ENCODE measurements around the gene CSTB.

Gene CSTB

GRCh38 chr21:43758811-43759210, 17.3 kb downstream of the CSTB start:
- Histone ChIP-seq H3K27me3 (ENCODE audit: control insufficient read depth in 3 of 3, insufficient read depth in 3 of 3, low read depth in 1 of 3, low read length in 3 of 3) (no peaks in the 10 kb centered on the region), H3K14ac (ENCODE audit: low read length) (no peak overlapping the region), H2BK12ac (ENCODE audit: low read length) (no peak overlapping the region), H3K4me1 (ENCODE audit: control insufficient read depth in 2 of 2, insufficient read depth in 1 of 2, low read depth in 1 of 2, low read length in 2 of 2) (peaks cover 0 to 2% of the 10 kb centered on the region in 2 donors), H2BK15ac (ENCODE audit: low read length) (no peak overlapping the region), H3K9me3 (replicated peaks in 1 of 2; ENCODE audit: control insufficient read depth in 2 of 2, insufficient read depth in 1 of 2, low read depth in 1 of 2, low read length in 2 of 2) (peaks cover 2 to 5% of the 10 kb centered on the region in 2 donors), H3K9ac (ENCODE audit: low read depth, low read length, poor library complexity) (no peak overlapping the region), H3K4ac (ENCODE audit: low read length) (no peak overlapping the region), H2AFZ (ENCODE audit: low read length) (no peak overlapping the region), H4K91ac (ENCODE audit: low read depth, low read length, poor library complexity) (no peak overlapping the region), H2BK120ac (ENCODE audit: low read depth, low read length) (no peak overlapping the region), H3K18ac (ENCODE audit: low read length) (no peak overlapping the region), H4K8ac (ENCODE audit: low read depth, low read length) (no peak overlapping the region), H3K4me2 (ENCODE audit: insufficient read depth, low read length, poor library complexity, severe bottlenecking) (no peak overlapping the region), H2AK5ac (ENCODE audit: low read depth, low read length) (no peak overlapping the region), H3K27ac (replicated peaks; ENCODE audit: low read length) (no peak overlapping the region), H2BK5ac (ENCODE audit: low read length) (no peak overlapping the region), H3K23ac (ENCODE audit: low read depth, low read length, poor library complexity) (no peak overlapping the region), H3K79me1 (ENCODE audit: low read depth, low read length) (no peaks in the 10 kb centered on the region), H3K4me3 (ENCODE audit: low read length in 2 of 2) (peak overlapping the region in 1 of 2 donors; percentile 14), H3K36me3 (replicated peaks in 1 of 2; ENCODE audit: control insufficient read depth in 2 of 2, insufficient read depth in 2 of 2, low read length in 2 of 2) (peaks cover 17 to 62% of the 10 kb centered on the region in 2 donors)
- no CpG with 5 or more reads among the region's 10 CpGs for WGBS, 2 donors (ENCODE audit: extremely low coverage in 2 of 2, insufficient read length in 2 of 2, insufficient replicate concordance in 1 of 2)
- DNase-seq (ENCODE audit: low spot score), result no peak

GRCh38 chr21:43758111-43758641, 17.9 kb downstream of the CSTB start:
- H3K14ac ChIP-seq (ENCODE audit: low read length), result no peak overlapping the region
- no peak overlapping the region for H2BK12ac ChIP-seq (ENCODE audit: low read length)
- no CpG with 5 or more reads among the region's 18 CpGs for WGBS, 2 donors (ENCODE audit: extremely low coverage in 2 of 2, insufficient read length in 2 of 2, insufficient replicate concordance in 1 of 2)
- no peak overlapping the region for H3K9ac ChIP-seq (ENCODE audit: low read depth, low read length, poor library complexity)
- no peak overlapping the region for H4K8ac ChIP-seq (ENCODE audit: low read depth, low read length)
- H2BK5ac ChIP-seq (ENCODE audit: low read length), result no peak overlapping the region
- peak overlapping the region; percentile 58 for H3K27ac ChIP-seq (replicated peaks; ENCODE audit: low read length)
- H3K36me3 ChIP-seq (replicated peaks in 1 of 2; ENCODE audit: control insufficient read depth in 2 of 2, insufficient read depth in 2 of 2, low read length in 2 of 2), result peaks cover 21 to 66% of the 10 kb centered on the region in 2 donors
- no peak overlapping the region for H3K18ac ChIP-seq (ENCODE audit: low read length)
- no peak overlapping the region for H2BK15ac ChIP-seq (ENCODE audit: low read length)
- no peak overlapping the region for H2AK5ac ChIP-seq (ENCODE audit: low read depth, low read length)
- no peak overlapping the region for H3K4ac ChIP-seq (ENCODE audit: low read length)
- peaks cover 0 to 2% of the 10 kb centered on the region in 2 donors for H3K4me1 ChIP-seq (ENCODE audit: control insufficient read depth in 2 of 2, insufficient read depth in 1 of 2, low read depth in 1 of 2, low read length in 2 of 2)
- H3K23ac ChIP-seq (ENCODE audit: low read depth, low read length, poor library complexity), result no peak overlapping the region
- peaks cover 2 to 3% of the 10 kb centered on the region in 2 donors for H3K9me3 ChIP-seq (replicated peaks in 1 of 2; ENCODE audit: control insufficient read depth in 2 of 2, insufficient read depth in 1 of 2, low read depth in 1 of 2, low read length in 2 of 2)
- no peak overlapping the region for H2AFZ ChIP-seq (ENCODE audit: low read length)
- H3K4me3 ChIP-seq (ENCODE audit: low read length in 2 of 2), result no peak overlapping the region
- no peak overlapping the region for H3K4me2 ChIP-seq (ENCODE audit: insufficient read depth, low read length, poor library complexity, severe bottlenecking)
- no peaks in the 10 kb centered on the region for H3K27me3 ChIP-seq (ENCODE audit: control insufficient read depth in 3 of 3, insufficient read depth in 3 of 3, low read depth in 1 of 3, low read length in 3 of 3)
- no peak overlapping the region for H4K91ac ChIP-seq (ENCODE audit: low read depth, low read length, poor library complexity)
- no peak for DNase-seq (ENCODE audit: low spot score)
- no peaks in the 10 kb centered on the region for H3K79me1 ChIP-seq (ENCODE audit: low read depth, low read length)
- H2BK120ac ChIP-seq (ENCODE audit: low read depth, low read length), result no peak overlapping the region

DNA sequence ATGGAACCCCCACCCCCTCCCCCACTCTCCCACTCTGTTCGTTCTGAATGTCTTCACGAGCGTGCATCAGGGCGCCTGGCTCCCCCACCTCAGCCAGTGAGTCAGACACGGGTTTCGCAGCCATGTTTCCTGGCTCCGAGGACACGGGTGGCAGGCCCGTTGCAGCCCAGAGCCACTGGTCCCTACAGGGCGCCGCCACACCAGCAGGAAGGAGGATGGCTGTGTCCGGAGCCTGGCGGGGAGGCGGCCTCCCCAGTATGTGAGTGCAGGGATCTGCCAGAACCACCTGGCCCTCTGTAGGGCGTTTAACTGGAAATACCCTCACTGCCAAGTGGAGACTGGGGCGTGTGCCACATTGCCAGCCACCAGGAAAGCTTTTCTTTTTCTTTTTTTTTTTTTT, 18.5 kb downstream of the CSTB start:
- no peak overlapping the region for H3K4me3 ChIP-seq (ENCODE audit: low read length in 2 of 2)
- H3K9ac ChIP-seq (ENCODE audit: low read depth, low read length, poor library complexity), result no peak overlapping the region
- H3K79me1 ChIP-seq (ENCODE audit: low read depth, low read length), result no peaks in the 10 kb centered on the region
- no peak overlapping the region for H2BK15ac ChIP-seq (ENCODE audit: low read length)
- H2AFZ ChIP-seq (ENCODE audit: low read length), result no peak overlapping the region
- H3K18ac ChIP-seq (ENCODE audit: low read length), result no peak overlapping the region
- no peak overlapping the region for H2AK5ac ChIP-seq (ENCODE audit: low read depth, low read length)
- no peaks in the 10 kb centered on the region for H3K27me3 ChIP-seq (ENCODE audit: control insufficient read depth in 3 of 3, insufficient read depth in 3 of 3, low read depth in 1 of 3, low read length in 3 of 3)
- no peak overlapping the region for H3K23ac ChIP-seq (ENCODE audit: low read depth, low read length, poor library complexity)
- H3K14ac ChIP-seq (ENCODE audit: low read length), result peak overlapping the region; percentile 17
- no peak overlapping the region for H2BK120ac ChIP-seq (ENCODE audit: low read depth, low read length)
- no peak for DNase-seq (ENCODE audit: low spot score)
- no peak overlapping the region for H2BK12ac ChIP-seq (ENCODE audit: low read length)
- H3K9me3 ChIP-seq (replicated peaks in 1 of 2; ENCODE audit: control insufficient read depth in 2 of 2, insufficient read depth in 1 of 2, low read depth in 1 of 2, low read length in 2 of 2), result peaks cover 0 to 4% of the 10 kb centered on the region in 2 donors
- no peak overlapping the region for H2BK5ac ChIP-seq (ENCODE audit: low read length)
- peaks cover 0 to 2% of the 10 kb centered on the region in 2 donors for H3K4me1 ChIP-seq (ENCODE audit: control insufficient read depth in 2 of 2, insufficient read depth in 1 of 2, low read depth in 1 of 2, low read length in 2 of 2)
- H4K91ac ChIP-seq (ENCODE audit: low read depth, low read length, poor library complexity), result no peak overlapping the region
- no peak overlapping the region for H3K4me2 ChIP-seq (ENCODE audit: insufficient read depth, low read length, poor library complexity, severe bottlenecking)
- H3K27ac ChIP-seq (replicated peaks; ENCODE audit: low read length), result peak overlapping the region; percentile 58
- H3K4ac ChIP-seq (ENCODE audit: low read length), result no peak overlapping the region
- H3K36me3 ChIP-seq (replicated peaks in 1 of 2; ENCODE audit: control insufficient read depth in 2 of 2, insufficient read depth in 2 of 2, low read length in 2 of 2), result peaks cover 25 to 68% of the 10 kb centered on the region in 2 donors
- no CpG with 5 or more reads among the region's 16 CpGs for WGBS, 2 donors (ENCODE audit: extremely low coverage in 2 of 2, insufficient read length in 2 of 2, insufficient replicate concordance in 1 of 2)
- no peak overlapping the region for H4K8ac ChIP-seq (ENCODE audit: low read depth, low read length)

- no CpG with 5 or more reads among the region's 37 CpGs for WGBS, 2 donors (ENCODE audit: extremely low coverage in 2 of 2, insufficient read length in 2 of 2, insufficient replicate concordance in 1 of 2)
- no peak overlapping the region for H3K4me3 ChIP-seq (ENCODE audit: low read length in 2 of 2)
- H3K18ac ChIP-seq (ENCODE audit: low read length), result peak overlapping the region; percentile 17
Observed at GRCh38 chr21:43755820-43756594, 20.1 kb downstream of the CSTB start.

More at GRCh38 chr21:43755820-43756594, 20.1 kb downstream of the CSTB start:
- Histone ChIP-seq H3K27ac (replicated peaks; ENCODE audit: low read length) (no peak overlapping the region), H2BK5ac (ENCODE audit: low read length) (peak overlapping the region; percentile 48), H3K36me3 (replicated peaks in 1 of 2; ENCODE audit: control insufficient read depth in 2 of 2, insufficient read depth in 2 of 2, low read length in 2 of 2) (peaks cover 23 to 71% of the 10 kb centered on the region in 2 donors), H3K4me2 (ENCODE audit: insufficient read depth, low read length, poor library complexity, severe bottlenecking) (no peak overlapping the region), H3K9ac (ENCODE audit: low read depth, low read length, poor library complexity) (peak overlapping the region; percentile 44), H3K79me1 (ENCODE audit: low read depth, low read length) (peaks cover 2% of the 10 kb centered on the region), H2AK5ac (ENCODE audit: low read depth, low read length) (no peak overlapping the region), H3K27me3 (ENCODE audit: control insufficient read depth in 3 of 3, insufficient read depth in 3 of 3, low read depth in 1 of 3, low read length in 3 of 3) (no peaks in the 10 kb centered on the region), H2AFZ (ENCODE audit: low read length) (no peak overlapping the region), H2BK15ac (ENCODE audit: low read length) (no peak overlapping the region), H3K4me1 (ENCODE audit: control insufficient read depth in 2 of 2, insufficient read depth in 1 of 2, low read depth in 1 of 2, low read length in 2 of 2) (peaks cover 0 to 2% of the 10 kb centered on the region in 2 donors), H3K4ac (ENCODE audit: low read length) (no peak overlapping the region), H3K14ac (ENCODE audit: low read length) (no peak overlapping the region), H2BK120ac (ENCODE audit: low read depth, low read length) (no peak overlapping the region), H3K9me3 (replicated peaks in 1 of 2; ENCODE audit: control insufficient read depth in 2 of 2, insufficient read depth in 1 of 2, low read depth in 1 of 2, low read length in 2 of 2) (peaks cover 0 to 2% of the 10 kb centered on the region in 2 donors), H4K91ac (ENCODE audit: low read depth, low read length, poor library complexity) (no peak overlapping the region), H2BK12ac (ENCODE audit: low read length) (no peak overlapping the region), H4K8ac (ENCODE audit: low read depth, low read length) (no peak overlapping the region), H3K23ac (ENCODE audit: low read depth, low read length, poor library complexity) (peak overlapping the region; percentile 93)
- DNase-seq (ENCODE audit: low spot score), result no peak
